Measurements from ENCODE around the gene SLC34A1.

GRCh38 chr5:177405312-177405711 lies 21.1 kb downstream of the SLC34A1 start:
- no peak for TF ChIP-seq POLR2AphosphoS5 (IDR thresholded peaks at IDR 0.05; ENCODE audit: borderline replicate concordance, low read depth, low read length)
- TF ChIP-seq EZH2 (IDR thresholded peaks at IDR 0.05), result no peak
